ENCODE data around the gene SOX5. TPM values are rescaled to one million over a fixed set of nuclear protein-coding genes. Genes with fewer than 3 reads are reported as not detected.

SOX5 gene
- total and polyA plus RNA-seq, 2 donors (not counting 1 experiment from before 2014, with no cell fraction given), result 3.9 to 17.2 TPM

GRCh38 chr12:23921099-23921856 is 28.2 kb downstream of the SOX5 start:
- no peak overlapping the region for H3K27ac ChIP-seq (ENCODE audit: low read length in 2 of 2)
- H4K20me1 ChIP-seq (ENCODE audit: control insufficient read depth, insufficient read depth, low read length, poor library complexity, severe bottlenecking), result no peaks in the 10 kb centered on the region
- H3K36me3 ChIP-seq (replicated peaks in 1 of 2; ENCODE audit: control extremely low read depth in 1 of 2, control insufficient read depth in 1 of 2, extremely low read depth in 1 of 2, insufficient read depth in 2 of 2, low read length in 1 of 2), result no peaks in the 10 kb centered on the region
- H3K4me1 Mint-ChIP-seq, result no peaks in the 10 kb centered on the region
- intact Hi-C loops (cut with micrococcal nuclease), result no loop called here
- no peak for TF ChIP-seq EZH2 (IDR thresholded peaks at IDR 0.05; ENCODE audit: borderline replicate concordance, insufficient read depth, low read depth, low read length, poor library complexity, severe bottlenecking)
- TF ChIP-seq, protein P1, sequence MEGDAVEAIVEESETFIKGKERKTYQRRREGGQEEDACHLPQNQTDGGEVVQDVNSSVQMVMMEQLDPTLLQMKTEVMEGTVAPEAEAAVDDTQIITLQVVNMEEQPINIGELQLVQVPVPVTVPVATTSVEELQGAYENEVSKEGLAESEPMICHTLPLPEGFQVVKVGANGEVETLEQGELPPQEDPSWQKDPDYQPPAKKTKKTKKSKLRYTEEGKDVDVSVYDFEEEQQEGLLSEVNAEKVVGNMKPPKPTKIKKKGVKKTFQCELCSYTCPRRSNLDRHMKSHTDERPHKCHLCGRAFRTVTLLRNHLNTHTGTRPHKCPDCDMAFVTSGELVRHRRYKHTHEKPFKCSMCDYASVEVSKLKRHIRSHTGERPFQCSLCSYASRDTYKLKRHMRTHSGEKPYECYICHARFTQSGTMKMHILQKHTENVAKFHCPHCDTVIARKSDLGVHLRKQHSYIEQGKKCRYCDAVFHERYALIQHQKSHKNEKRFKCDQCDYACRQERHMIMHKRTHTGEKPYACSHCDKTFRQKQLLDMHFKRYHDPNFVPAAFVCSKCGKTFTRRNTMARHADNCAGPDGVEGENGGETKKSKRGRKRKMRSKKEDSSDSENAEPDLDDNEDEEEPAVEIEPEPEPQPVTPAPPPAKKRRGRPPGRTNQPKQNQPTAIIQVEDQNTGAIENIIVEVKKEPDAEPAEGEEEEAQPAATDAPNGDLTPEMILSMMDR (IDR thresholded peaks at IDR 0.05), result no peak
- no peaks in the 10 kb centered on the region for H3K9me3 Mint-ChIP-seq (ENCODE audit: insufficient read depth)
- no peak for ATAC-seq (ENCODE audit: low read depth)
- H3K27me3 ChIP-seq (replicated peaks in 1 of 4; ENCODE audit: control extremely low read depth in 1 of 4, control insufficient read depth in 3 of 4, insufficient read depth in 4 of 4, low read length in 3 of 4), result no peaks in the 10 kb centered on the region
- H2AFZ ChIP-seq (ENCODE audit: insufficient read depth, low read depth, low read length, poor library complexity, severe bottlenecking), result no peak overlapping the region
- CTCF ChIA-PET, result no interaction called here
- H3K27me3 Mint-ChIP-seq, result no peaks in the 10 kb centered on the region
- H3K27ac Mint-ChIP-seq, result no peak overlapping the region
- 64% methylated on average over 4 of the region's 5 CpGs for WGBS (ENCODE audit: insufficient coverage)
- POLR2A ChIA-PET, result no interaction called here
- H3K9ac ChIP-seq (ENCODE audit: low read length), result no peak overlapping the region
- H3K4me3 Mint-ChIP-seq, result no peak overlapping the region
- H3K4me1 ChIP-seq (ENCODE audit: control insufficient read depth in 2 of 2, insufficient read depth in 2 of 2, low read length in 2 of 2), result no peaks in the 10 kb centered on the region
- H3K4me2 ChIP-seq (replicated peaks; ENCODE audit: low read depth, low read length, poor library complexity, severe bottlenecking), result no peak overlapping the region
- no peak overlapping the region for H3K4me3 ChIP-seq (ENCODE audit: control extremely low read depth in 1 of 5, extremely low read depth in 1 of 5, insufficient read depth in 1 of 5, low read depth in 2 of 5, low read length in 4 of 5)
- no peaks in the 10 kb centered on the region for H3K79me2 ChIP-seq (ENCODE audit: control insufficient read depth, insufficient read depth, low read length)
- no peaks in the 10 kb centered on the region for H3K9me3 ChIP-seq (ENCODE audit: control extremely low read depth in 1 of 3, control insufficient read depth in 2 of 3, insufficient read depth in 1 of 3, low read length in 2 of 3)
- no peak for DNase-seq

GRCh38 chr12:23911574-23911973 is 37.9 kb downstream of the SOX5 start:
- Mint-ChIP-seq H3K9me3 (ENCODE audit: insufficient read depth) (no peaks in the 10 kb centered on the region), H3K27ac (no peak overlapping the region), H3K4me3 (no peak overlapping the region), H3K27me3 (no peaks in the 10 kb centered on the region), H3K4me1 (peaks cover 2% of the 10 kb centered on the region)
- no peak overlapping the region for H3K9ac ChIP-seq (ENCODE audit: low read length)
- TF ChIP-seq, protein P1 (IDR thresholded peaks at IDR 0.05), result no peak
- TF ChIP-seq EZH2 (IDR thresholded peaks at IDR 0.05; ENCODE audit: borderline replicate concordance, insufficient read depth, low read depth, low read length, poor library complexity, severe bottlenecking), result no peak
- CTCF ChIA-PET, result no interaction called here
- H3K4me2 ChIP-seq (replicated peaks; ENCODE audit: low read depth, low read length, poor library complexity, severe bottlenecking), result no peak overlapping the region
- no peaks in the 10 kb centered on the region for H3K9me3 ChIP-seq (ENCODE audit: control extremely low read depth in 1 of 3, control insufficient read depth in 2 of 3, insufficient read depth in 1 of 3, low read length in 2 of 3)
- no peaks in the 10 kb centered on the region for H3K36me3 ChIP-seq (replicated peaks in 1 of 2; ENCODE audit: control extremely low read depth in 1 of 2, control insufficient read depth in 1 of 2, extremely low read depth in 1 of 2, insufficient read depth in 2 of 2, low read length in 1 of 2)
- DNase-seq (no peak), ATAC-seq (ENCODE audit: low read depth) (no peak)
- intact Hi-C loops (cut with micrococcal nuclease), result no loop called here
- H2AFZ ChIP-seq (ENCODE audit: insufficient read depth, low read depth, low read length, poor library complexity, severe bottlenecking), result no peak overlapping the region
- no peaks in the 10 kb centered on the region for H3K79me2 ChIP-seq (ENCODE audit: control insufficient read depth, insufficient read depth, low read length)
- H4K20me1 ChIP-seq (ENCODE audit: control insufficient read depth, insufficient read depth, low read length, poor library complexity, severe bottlenecking), result no peaks in the 10 kb centered on the region
- H3K27ac ChIP-seq (ENCODE audit: low read length in 2 of 2), result no peak overlapping the region
- H3K4me3 ChIP-seq (ENCODE audit: control extremely low read depth in 1 of 5, extremely low read depth in 1 of 5, insufficient read depth in 1 of 5, low read depth in 2 of 5, low read length in 4 of 5), result no peak overlapping the region
- H3K27me3 ChIP-seq (replicated peaks in 1 of 4; ENCODE audit: control extremely low read depth in 1 of 4, control insufficient read depth in 3 of 4, insufficient read depth in 4 of 4, low read length in 3 of 4), result no peaks in the 10 kb centered on the region
- POLR2A ChIA-PET, result no interaction called here
- WGBS (ENCODE audit: insufficient coverage), result no CpG with 5 or more reads among the region's 3 CpGs
- no peaks in the 10 kb centered on the region for H3K4me1 ChIP-seq (ENCODE audit: control insufficient read depth in 2 of 2, insufficient read depth in 2 of 2, low read length in 2 of 2)

Data from B cell (primary cell).